ENCODE measurements around the gene OR10G3.
"Not testable (repeated sequence)": the region's sequence is repeated elsewhere in the genome, so short reads cannot be mapped to it uniquely, and the experiment has no call there.

The OR10G3 gene

GRCh38 chr14:21579976-21580375 lies at the start of gene OR10G3:
Gene OR10G3, minus strand, starts transcription at chr14:21580076. Its CDS starts 9,332 bp downstream, at chr14:21570744.
- Histone ChIP-seq H3K9ac (ENCODE audit: low read length) (no peak within 1 kb of the TSS), H3K9me3 (ENCODE audit: control insufficient read depth, low read depth, low read length) (no peaks in the 10 kb centered on the region), H3K27ac (ENCODE audit: low read length) (no peak within 1 kb of the TSS), H3K36me3 (ENCODE audit: control insufficient read depth, low read depth, low read length) (no peaks in the 10 kb centered on the region), H3K27me3 (ENCODE audit: control insufficient read depth, insufficient read depth, low read length) (no peaks in the 10 kb centered on the region), H3K4me3 (ENCODE audit: low read length) (no peak within 1 kb of the TSS), H3K4me1 (ENCODE audit: control insufficient read depth, low read depth, low read length) (no peaks in the 10 kb centered on the region)

GRCh38 chr14:21626491-21627230 lies 46.8 kb upstream of the OR10G3 start:
- H3K4me1 ChIP-seq (ENCODE audit: control insufficient read depth, low read depth, low read length), result no peaks in the 10 kb centered on the region
- H3K27me3 ChIP-seq (ENCODE audit: control insufficient read depth, insufficient read depth, low read length), result no peaks in the 10 kb centered on the region
- no peak overlapping the region for H3K9ac ChIP-seq (ENCODE audit: low read length)
- H3K4me3 ChIP-seq (ENCODE audit: low read length), result no peak overlapping the region
- no peaks in the 10 kb centered on the region for H3K9me3 ChIP-seq (ENCODE audit: control insufficient read depth, low read depth, low read length)
- H3K36me3 ChIP-seq (ENCODE audit: control insufficient read depth, low read depth, low read length), result no peaks in the 10 kb centered on the region
- no peak overlapping the region for H3K27ac ChIP-seq (ENCODE audit: low read length)

GRCh38 chr14:21617614-21618013 lies 37.7 kb upstream of the OR10G3 start:
- no peak overlapping the region for H3K9ac ChIP-seq (ENCODE audit: low read length)
- no peak overlapping the region for H3K27ac ChIP-seq (ENCODE audit: low read length)
- H3K36me3 ChIP-seq (ENCODE audit: control insufficient read depth, low read depth, low read length), result no peaks in the 10 kb centered on the region

GRCh38 chr14:21614240-21614639 lies 34.4 kb upstream of the OR10G3 start:
- H3K27ac ChIP-seq (ENCODE audit: low read length), result no peak overlapping the region
- H3K4me3 ChIP-seq (ENCODE audit: low read length), result no peak overlapping the region
- H3K9ac ChIP-seq (ENCODE audit: low read length), result no peak overlapping the region
- H3K36me3 ChIP-seq (ENCODE audit: control insufficient read depth, low read depth, low read length), result no peaks in the 10 kb centered on the region
- no peaks in the 10 kb centered on the region for H3K9me3 ChIP-seq (ENCODE audit: control insufficient read depth, low read depth, low read length)
- H3K27me3 ChIP-seq (ENCODE audit: control insufficient read depth, insufficient read depth, low read length), result no peaks in the 10 kb centered on the region
- H3K4me1 ChIP-seq (ENCODE audit: control insufficient read depth, low read depth, low read length), result peaks cover 5% of the 10 kb centered on the region

More at GRCh38 chr14:21617614-21618013, 37.7 kb upstream of the OR10G3 start:
- Histone ChIP-seq H3K4me1 (ENCODE audit: control insufficient read depth, low read depth, low read length) (peaks cover 5% of the 10 kb centered on the region), H3K9me3 (ENCODE audit: control insufficient read depth, low read depth, low read length) (no peaks in the 10 kb centered on the region), H3K4me3 (ENCODE audit: low read length) (no peak overlapping the region), H3K27me3 (ENCODE audit: control insufficient read depth, insufficient read depth, low read length) (no peaks in the 10 kb centered on the region)

- no peaks in the 10 kb centered on the region for H3K27me3 ChIP-seq (ENCODE audit: control insufficient read depth, insufficient read depth, low read length)
- no peak overlapping the region for H3K27ac ChIP-seq (ENCODE audit: low read length)
- H3K9ac ChIP-seq (ENCODE audit: low read length), result no peak overlapping the region
- H3K4me3 ChIP-seq (ENCODE audit: low read length), result no peak overlapping the region
- no peaks in the 10 kb centered on the region for H3K9me3 ChIP-seq (ENCODE audit: control insufficient read depth, low read depth, low read length)
- H3K36me3 ChIP-seq (ENCODE audit: control insufficient read depth, low read depth, low read length), result no peaks in the 10 kb centered on the region
- H3K4me1 ChIP-seq (ENCODE audit: control insufficient read depth, low read depth, low read length), result peaks cover 5% of the 10 kb centered on the region
These were observed 32.4 kb upstream of the OR10G3 start for GRCh38 chr14:21612324-21612723.

GRCh38 chr14:21602181-21602580 lies 22.3 kb upstream of the OR10G3 start:
- not testable (repeated sequence) for H3K4me1 ChIP-seq (ENCODE audit: control insufficient read depth, low read depth, low read length); H3K4me3 ChIP-seq (ENCODE audit: low read length); H3K9me3 ChIP-seq (ENCODE audit: control insufficient read depth, low read depth, low read length); H3K9ac ChIP-seq (ENCODE audit: low read length); H3K27me3 ChIP-seq (ENCODE audit: control insufficient read depth, insufficient read depth, low read length); H3K27ac ChIP-seq (ENCODE audit: low read length); H3K36me3 ChIP-seq (ENCODE audit: control insufficient read depth, low read depth, low read length)

GRCh38 chr14:21589317-21589716 lies 9.4 kb upstream of the OR10G3 start:
- no peak overlapping the region for H3K27ac ChIP-seq (ENCODE audit: low read length)
- no peaks in the 10 kb centered on the region for H3K27me3 ChIP-seq (ENCODE audit: control insufficient read depth, insufficient read depth, low read length)
- H3K4me1 ChIP-seq (ENCODE audit: control insufficient read depth, low read depth, low read length), result no peaks in the 10 kb centered on the region
- H3K36me3 ChIP-seq (ENCODE audit: control insufficient read depth, low read depth, low read length), result no peaks in the 10 kb centered on the region
- no peak overlapping the region for H3K9ac ChIP-seq (ENCODE audit: low read length)
- H3K9me3 ChIP-seq (ENCODE audit: control insufficient read depth, low read depth, low read length), result no peaks in the 10 kb centered on the region
- H3K4me3 ChIP-seq (ENCODE audit: low read length), result no peak overlapping the region

- Histone ChIP-seq H3K9ac (ENCODE audit: low read length) (no peak overlapping the region), H3K4me3 (ENCODE audit: low read length) (no peak overlapping the region), H3K27ac (ENCODE audit: low read length) (no peak overlapping the region), H3K27me3 (ENCODE audit: control insufficient read depth, insufficient read depth, low read length) (no peaks in the 10 kb centered on the region), H3K4me1 (ENCODE audit: control insufficient read depth, low read depth, low read length) (no peaks in the 10 kb centered on the region), H3K9me3 (ENCODE audit: control insufficient read depth, low read depth, low read length) (no peaks in the 10 kb centered on the region), H3K36me3 (ENCODE audit: control insufficient read depth, low read depth, low read length) (no peaks in the 10 kb centered on the region)
These were observed 4.2 kb downstream of the OR10G3 start for GRCh38 chr14:21575661-21576060.

GRCh38 chr14:21572604-21573003 lies 7.3 kb downstream of the OR10G3 start:
- no peaks in the 10 kb centered on the region for H3K36me3 ChIP-seq (ENCODE audit: control insufficient read depth, low read depth, low read length)
- H3K4me1 ChIP-seq (ENCODE audit: control insufficient read depth, low read depth, low read length), result no peaks in the 10 kb centered on the region
- H3K27me3 ChIP-seq (ENCODE audit: control insufficient read depth, insufficient read depth, low read length), result no peaks in the 10 kb centered on the region
- H3K9me3 ChIP-seq (ENCODE audit: control insufficient read depth, low read depth, low read length), result no peaks in the 10 kb centered on the region
- no peak overlapping the region for H3K4me3 ChIP-seq (ENCODE audit: low read length)
- no peak overlapping the region for H3K9ac ChIP-seq (ENCODE audit: low read length)
- no peak overlapping the region for H3K27ac ChIP-seq (ENCODE audit: low read length)

GRCh38 chr14:21558703-21559170 lies 21.1 kb downstream of the OR10G3 start:
- no peak overlapping the region for H3K4me3 ChIP-seq (ENCODE audit: low read length)
- H3K9ac ChIP-seq (ENCODE audit: low read length), result no peak overlapping the region
- H3K27ac ChIP-seq (ENCODE audit: low read length), result no peak overlapping the region
- H3K36me3 ChIP-seq (ENCODE audit: control insufficient read depth, low read depth, low read length), result no peaks in the 10 kb centered on the region
- H3K27me3 ChIP-seq (ENCODE audit: control insufficient read depth, insufficient read depth, low read length), result no peaks in the 10 kb centered on the region
- peaks cover 16% of the 10 kb centered on the region for H3K4me1 ChIP-seq (ENCODE audit: control insufficient read depth, low read depth, low read length)
- no peaks in the 10 kb centered on the region for H3K9me3 ChIP-seq (ENCODE audit: control insufficient read depth, low read depth, low read length)

- no peaks in the 10 kb centered on the region for H3K27me3 ChIP-seq (ENCODE audit: control insufficient read depth, insufficient read depth, low read length)
- peak overlapping the region; percentile 39 for H3K4me3 ChIP-seq (ENCODE audit: low read length)
- H3K9ac ChIP-seq (ENCODE audit: low read length), result peak overlapping the region; percentile 82
- no peaks in the 10 kb centered on the region for H3K9me3 ChIP-seq (ENCODE audit: control insufficient read depth, low read depth, low read length)
- H3K27ac ChIP-seq (ENCODE audit: low read length), result peak overlapping the region; percentile 94
- peaks cover 26% of the 10 kb centered on the region for H3K4me1 ChIP-seq (ENCODE audit: control insufficient read depth, low read depth, low read length)
- no peaks in the 10 kb centered on the region for H3K36me3 ChIP-seq (ENCODE audit: control insufficient read depth, low read depth, low read length)
These were observed 22.6 kb downstream of the OR10G3 start for GRCh38 chr14:21557084-21557901.
